ENCODE results near the gene NCF1. TPM values are rescaled to one million over a fixed set of nuclear protein-coding genes. Genes with fewer than 3 reads are reported as not detected.
"Not testable (repeated sequence)": the region's sequence is repeated elsewhere in the genome, so short reads cannot be mapped to it uniquely, and the experiment has no call there.

The NCF1 gene
- total RNA-seq, 1 experiment from 2014 or later = 0.27 TPM

DNA sequence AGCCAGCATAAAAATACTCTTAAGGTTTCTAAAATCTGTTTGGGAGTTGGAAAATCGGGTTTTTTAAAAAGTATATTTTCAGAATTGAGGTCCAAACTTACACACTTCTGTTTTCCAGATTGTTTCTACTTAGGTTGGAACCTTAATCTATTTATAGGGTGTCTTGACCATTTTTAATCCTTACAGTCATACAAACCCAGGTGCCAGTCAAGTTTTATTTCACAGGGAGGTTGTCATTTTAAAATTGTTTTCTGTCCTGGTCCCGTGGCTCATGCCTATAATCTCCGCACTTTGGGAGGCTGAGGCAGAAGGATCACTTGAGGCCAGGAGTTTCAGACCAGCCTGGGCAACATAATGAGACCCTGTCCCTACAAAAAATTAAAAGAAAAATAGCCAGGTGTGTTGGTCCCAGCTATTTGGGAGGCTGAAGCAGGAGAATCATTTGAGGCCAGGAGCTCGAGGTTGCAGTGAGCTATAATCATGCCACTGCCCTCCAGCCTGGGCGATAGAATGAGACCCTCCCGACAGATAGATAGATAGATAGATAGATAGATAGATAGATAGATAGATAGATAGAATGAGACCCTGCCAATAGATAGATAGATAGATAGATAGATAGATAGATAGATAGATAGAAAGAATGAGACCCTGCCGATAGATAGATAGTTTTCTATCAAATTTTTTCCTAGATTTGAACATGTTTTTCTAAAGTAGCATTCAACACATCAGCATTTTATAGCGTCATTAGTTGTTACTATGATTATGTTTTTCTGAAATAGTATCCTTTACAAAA is 47.3 kb upstream of the NCF1 start:
- no peaks in the 10 kb centered on the region for H3K9me2 ChIP-seq (ENCODE audit: insufficient read depth)
- CTCF ChIA-PET = no interaction called here
- BruUV-seq (replicated peaks) = no TSS peak
- TF ChIP-seq, protein P1, sequence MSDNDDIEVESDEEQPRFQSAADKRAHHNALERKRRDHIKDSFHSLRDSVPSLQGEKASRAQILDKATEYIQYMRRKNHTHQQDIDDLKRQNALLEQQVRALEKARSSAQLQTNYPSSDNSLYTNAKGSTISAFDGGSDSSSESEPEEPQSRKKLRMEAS (IDR thresholded peaks at IDR 0.05) = no peak
- TF ChIP-seq JUND (IDR thresholded peaks at IDR 0.05) = no peak
- TF ChIP-seq ZFX (IDR thresholded peaks at IDR 0.05) = no peak
- TF ChIP-seq YY1 (IDR thresholded peaks at IDR 0.05; ENCODE audit: extremely low read depth, insufficient replicate concordance, low read depth, low read length) = no peak
- no peak for TF ChIP-seq EGR1 (IDR thresholded peaks at IDR 0.05; ENCODE audit: low read depth)
- no peak for TF ChIP-seq POLR2AphosphoS5 (IDR thresholded peaks at IDR 0.05; ENCODE audit: low read depth, low read length)
- no peak for TF ChIP-seq CBX3 (IDR thresholded peaks at IDR 0.05; ENCODE audit: low read depth)
- TF ChIP-seq, protein P2, sequence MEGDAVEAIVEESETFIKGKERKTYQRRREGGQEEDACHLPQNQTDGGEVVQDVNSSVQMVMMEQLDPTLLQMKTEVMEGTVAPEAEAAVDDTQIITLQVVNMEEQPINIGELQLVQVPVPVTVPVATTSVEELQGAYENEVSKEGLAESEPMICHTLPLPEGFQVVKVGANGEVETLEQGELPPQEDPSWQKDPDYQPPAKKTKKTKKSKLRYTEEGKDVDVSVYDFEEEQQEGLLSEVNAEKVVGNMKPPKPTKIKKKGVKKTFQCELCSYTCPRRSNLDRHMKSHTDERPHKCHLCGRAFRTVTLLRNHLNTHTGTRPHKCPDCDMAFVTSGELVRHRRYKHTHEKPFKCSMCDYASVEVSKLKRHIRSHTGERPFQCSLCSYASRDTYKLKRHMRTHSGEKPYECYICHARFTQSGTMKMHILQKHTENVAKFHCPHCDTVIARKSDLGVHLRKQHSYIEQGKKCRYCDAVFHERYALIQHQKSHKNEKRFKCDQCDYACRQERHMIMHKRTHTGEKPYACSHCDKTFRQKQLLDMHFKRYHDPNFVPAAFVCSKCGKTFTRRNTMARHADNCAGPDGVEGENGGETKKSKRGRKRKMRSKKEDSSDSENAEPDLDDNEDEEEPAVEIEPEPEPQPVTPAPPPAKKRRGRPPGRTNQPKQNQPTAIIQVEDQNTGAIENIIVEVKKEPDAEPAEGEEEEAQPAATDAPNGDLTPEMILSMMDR (IDR thresholded peaks at IDR 0.05 in 2 of 3, conservative IDR thresholded peaks at IDR 0.05 in 1 of 3; ENCODE audit: borderline replicate concordance in 1 of 3, insufficient read depth in 1 of 3, low read depth in 2 of 3, low read length in 2 of 3) = no peak
- TF ChIP-seq EZH2phosphoT487 (IDR thresholded peaks at IDR 0.05; ENCODE audit: borderline replicate concordance) = no peak
- no peak for TF ChIP-seq POLR2A (IDR thresholded peaks at IDR 0.05; ENCODE audit: borderline replicate concordance, extremely low read depth, insufficient read depth, insufficient read length)
- no peak for TF ChIP-seq RAD21 (IDR thresholded peaks at IDR 0.05; ENCODE audit: low read depth)
- TF ChIP-seq, protein P3, sequence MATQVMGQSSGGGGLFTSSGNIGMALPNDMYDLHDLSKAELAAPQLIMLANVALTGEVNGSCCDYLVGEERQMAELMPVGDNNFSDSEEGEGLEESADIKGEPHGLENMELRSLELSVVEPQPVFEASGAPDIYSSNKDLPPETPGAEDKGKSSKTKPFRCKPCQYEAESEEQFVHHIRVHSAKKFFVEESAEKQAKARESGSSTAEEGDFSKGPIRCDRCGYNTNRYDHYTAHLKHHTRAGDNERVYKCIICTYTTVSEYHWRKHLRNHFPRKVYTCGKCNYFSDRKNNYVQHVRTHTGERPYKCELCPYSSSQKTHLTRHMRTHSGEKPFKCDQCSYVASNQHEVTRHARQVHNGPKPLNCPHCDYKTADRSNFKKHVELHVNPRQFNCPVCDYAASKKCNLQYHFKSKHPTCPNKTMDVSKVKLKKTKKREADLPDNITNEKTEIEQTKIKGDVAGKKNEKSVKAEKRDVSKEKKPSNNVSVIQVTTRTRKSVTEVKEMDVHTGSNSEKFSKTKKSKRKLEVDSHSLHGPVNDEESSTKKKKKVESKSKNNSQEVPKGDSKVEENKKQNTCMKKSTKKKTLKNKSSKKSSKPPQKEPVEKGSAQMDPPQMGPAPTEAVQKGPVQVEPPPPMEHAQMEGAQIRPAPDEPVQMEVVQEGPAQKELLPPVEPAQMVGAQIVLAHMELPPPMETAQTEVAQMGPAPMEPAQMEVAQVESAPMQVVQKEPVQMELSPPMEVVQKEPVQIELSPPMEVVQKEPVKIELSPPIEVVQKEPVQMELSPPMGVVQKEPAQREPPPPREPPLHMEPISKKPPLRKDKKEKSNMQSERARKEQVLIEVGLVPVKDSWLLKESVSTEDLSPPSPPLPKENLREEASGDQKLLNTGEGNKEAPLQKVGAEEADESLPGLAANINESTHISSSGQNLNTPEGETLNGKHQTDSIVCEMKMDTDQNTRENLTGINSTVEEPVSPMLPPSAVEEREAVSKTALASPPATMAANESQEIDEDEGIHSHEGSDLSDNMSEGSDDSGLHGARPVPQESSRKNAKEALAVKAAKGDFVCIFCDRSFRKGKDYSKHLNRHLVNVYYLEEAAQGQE (IDR thresholded peaks at IDR 0.05; ENCODE audit: low read depth) = no peak
- H3K4me2 ChIP-seq (ENCODE audit: low read length) = no peak overlapping the region
- RAD21 ChIA-PET (ENCODE audit: low non-redundant PET in 1 of 2, low total read pairs in 2 of 2, uncharacterized antibody in 2 of 2, unreplicated experiment in 2 of 2) = no interaction called here
- POLR2A ChIA-PET = no interaction called here
- H3K4me1 ChIP-seq (ENCODE audit: control insufficient read depth in 1 of 2, insufficient read depth in 2 of 2, low read length in 2 of 2) = no peaks in the 10 kb centered on the region
- H3K27ac ChIP-seq (ENCODE audit: low read depth, low read length) = no peak overlapping the region
- H3K36me3 ChIP-seq (ENCODE audit: control insufficient read depth in 1 of 2, insufficient read depth in 2 of 2, low read length in 2 of 2) = peaks cover 5 to 12% of the 10 kb centered on the region in 2 experiments
- H3K79me2 ChIP-seq (ENCODE audit: insufficient read depth, low read length) = peaks cover 7% of the 10 kb centered on the region; the same call in 1 of the 2 replicates
- H2AFZ ChIP-seq (ENCODE audit: low read depth, low read length, poor library complexity, severe bottlenecking) = no peak overlapping the region
- H4K20me1 ChIP-seq (ENCODE audit: insufficient read depth) = no peaks in the 10 kb centered on the region
- H3K4me3 ChIP-seq (replicated peaks in 1 of 2; ENCODE audit: low read depth in 1 of 2, low read length in 2 of 2) = no peak overlapping the region
- H3K27me3 ChIP-seq (ENCODE audit: insufficient read depth, low read length) = no peaks in the 10 kb centered on the region
- ATAC-seq = no peak
- H3K9me3 ChIP-seq (ENCODE audit: control insufficient read depth in 1 of 2, insufficient read depth in 1 of 2, low read depth in 1 of 2, low read length in 2 of 2) = no peaks in the 10 kb centered on the region
- no peak for DNase-seq (ENCODE audit: low read depth, low spot score)
- H3K9ac ChIP-seq (ENCODE audit: low read length) = no peak overlapping the region
- intact Hi-C loops (cut with micrococcal nuclease) = no loop called here

DNA sequence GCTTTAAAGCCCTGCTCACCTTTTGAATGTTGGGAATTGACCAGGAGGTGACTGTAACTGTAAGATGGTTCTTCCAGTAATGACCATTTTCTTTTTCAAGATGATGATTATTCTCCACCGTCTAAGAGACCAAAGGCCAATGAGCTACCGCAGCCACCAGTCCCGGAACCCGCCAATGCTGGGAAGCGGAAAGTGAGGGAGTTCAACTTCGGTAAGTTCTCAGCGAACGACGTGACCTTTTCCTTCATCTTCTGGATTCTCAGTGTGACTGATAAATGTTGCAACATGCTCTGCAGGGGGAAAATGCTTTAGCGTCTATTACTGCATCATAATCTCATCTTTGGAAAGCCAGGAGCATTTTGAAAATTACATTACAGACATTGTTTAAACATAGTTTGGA is 45.1 kb upstream of the NCF1 start:
- H3K9ac ChIP-seq (ENCODE audit: low read length); H2AFZ ChIP-seq (ENCODE audit: low read depth, low read length, poor library complexity, severe bottlenecking); H3K36me3 ChIP-seq (ENCODE audit: control insufficient read depth in 1 of 2, insufficient read depth in 2 of 2, low read length in 2 of 2); H3K9me3 ChIP-seq (ENCODE audit: control insufficient read depth in 1 of 2, insufficient read depth in 1 of 2, low read depth in 1 of 2, low read length in 2 of 2); DNase-seq (ENCODE audit: low read depth, low spot score); H3K4me1 ChIP-seq (ENCODE audit: control insufficient read depth in 1 of 2, insufficient read depth in 2 of 2, low read length in 2 of 2); H4K20me1 ChIP-seq (ENCODE audit: insufficient read depth); H3K4me2 ChIP-seq (ENCODE audit: low read length); POLR2A ChIA-PET; H3K27ac ChIP-seq (ENCODE audit: low read depth, low read length); ATAC-seq; H3K79me2 ChIP-seq (ENCODE audit: insufficient read depth, low read length); RAD21 ChIA-PET (ENCODE audit: low non-redundant PET in 1 of 2, low total read pairs in 2 of 2, uncharacterized antibody in 2 of 2, unreplicated experiment in 2 of 2); CTCF ChIA-PET; BruUV-seq (replicated peaks); intact Hi-C loops (cut with micrococcal nuclease); H3K27me3 ChIP-seq (ENCODE audit: insufficient read depth, low read length); H3K4me3 ChIP-seq (replicated peaks in 1 of 2; ENCODE audit: low read depth in 1 of 2, low read length in 2 of 2); H3K9me2 ChIP-seq (ENCODE audit: insufficient read depth): not testable (repeated sequence)
